PC-9 (cell line): ENCODE data around the gene CDH10. TPM values are rescaled to one million over a fixed set of nuclear protein-coding genes. Genes with fewer than 3 reads are reported as not detected.

Experiments
- BruUV-seq: library from RNA; stranded (reverse); fragments of 400-500 nt; replicated peaks from 2 replicates; lab custom pipeline; 2021; lab: Mats Ljungman, UMichigan
- CTCF ChIA-PET: fragments of 300-600 bp; sonication (Branson Sonifier 250); formaldehyde crosslinking; loops from one replicate; lab custom pipeline; 2022; ENCODE audit warnings: antibody characterized with exemption; lab: Charles Lee
- POLR2A ChIA-PET: fragments of 300-600 bp; sonication (Branson Sonifier 250); formaldehyde crosslinking; loops from one replicate; lab custom pipeline; 2022; ENCODE audit warnings: antibody characterized with exemption; ENCODE audit not compliant: unreplicated experiment; lab: Charles Lee
- DNase-seq, 2 experiments: peaks; one replicate each; pipeline versions ENCODE4 v3.0.0 to v3.0.0-alpha.2; 2015 to 2022; ENCODE audit warnings: mixed read lengths in 1 of 2
- H2AFZ ChIP-seq: fragments of 200-600 bp; sonication (generic); 2 replicates; pipeline ENCODE4 v1.8.1; 2017; ENCODE audit warnings: antibody characterized with exemption
- H3F3A ChIP-seq: fragments of 200-600 bp; sonication (generic); 2 replicates; pipeline ENCODE4 v1.8.1; 2017; ENCODE audit warnings: antibody characterized with exemption, mild to moderate bottlenecking, low read depth; ENCODE audit not compliant: insufficient read depth
- H3K27ac ChIP-seq: fragments of 200-600 bp; sonication (generic); 2 replicates; pipeline ENCODE4 v1.6.1; 2016; ENCODE audit warnings: mixed run types
- H3K27me3 ChIP-seq: fragments of 200-600 bp; sonication (generic); 2 replicates; pipeline ENCODE4 v1.6.1; 2016; ENCODE audit warnings: low read depth, mixed run types; ENCODE audit not compliant: insufficient read depth
- H3K36me3 ChIP-seq: fragments of 200-600 bp; sonication (generic); 2 replicates; pipeline ENCODE4 v1.6.1; 2016; ENCODE audit warnings: low read depth, mixed run types
- H3K4me1 ChIP-seq: fragments of 200-600 bp; sonication (generic); replicated peaks from 2 replicates; pipeline ENCODE4 v1.6.1; 2016; ENCODE audit warnings: mixed run types; ENCODE audit not compliant: insufficient read depth
- H3K4me2 ChIP-seq: fragments of 200-600 bp; sonication (generic); 2 replicates; pipeline ENCODE4 v1.6.1; 2017; ENCODE audit warnings: mixed run types
- H3K4me3 ChIP-seq: fragments of 200-600 bp; sonication (generic); 2 replicates; pipeline ENCODE4 v1.6.1; 2016; ENCODE audit warnings: mixed run types
- H3K79me2 ChIP-seq: fragments of 200-600 bp; sonication (generic); 2 replicates; pipeline ENCODE4 v1.6.1; 2017; ENCODE audit warnings: low read depth, mixed run types
- H3K9me2 ChIP-seq: fragments of 200-600 bp; sonication (generic); 2 replicates; pipeline ENCODE4 v1.8.1; 2017; ENCODE audit warnings: mild to moderate bottlenecking; ENCODE audit not compliant: insufficient read depth
- H3K9me3 ChIP-seq: fragments of 200-600 bp; sonication (generic); 2 replicates; pipeline ENCODE4 v1.8.1; 2016; ENCODE audit warnings: low read depth; ENCODE audit not compliant: insufficient read depth
- H4K20me1 ChIP-seq: fragments of 200-600 bp; sonication (generic); 2 replicates; pipeline ENCODE4 v1.8.1; 2017; ENCODE audit not compliant: insufficient read depth
- EZH2 ChIP-seq: fragments of 200-600 bp; sonication (generic); IDR thresholded peaks from 2 replicates; pipeline ENCODE4 v1.8.0; 2017; ENCODE audit warnings: antibody characterized with exemption, low read depth
- intact Hi-C: fragments of 100-400 bp; cut with micrococcal nuclease; formaldehyde crosslinking; loops from one replicate; pipeline ENCODE4 v1.10.0; 2022; ENCODE audit not compliant: unreplicated experiment
- total RNA-seq: library from RNA; stranded (reverse); gene quantifications from 2 replicates; pipeline ENCODE4 v1.2.3, GENCODE V29; 2021
- TF ChIP-seq, protein P1 (sequence below): fragments of 200-600 bp; sonication (generic); conservative IDR thresholded peaks from 2 replicates; pipeline ENCODE4 v1.6.1; 2017; ENCODE audit warnings: mixed run types, antibody characterized with exemption, mild to moderate bottlenecking, moderate library complexity

CDH10 gene
- total RNA-seq, 1 experiment from 2014 or later, result 0.20 TPM

DNA sequence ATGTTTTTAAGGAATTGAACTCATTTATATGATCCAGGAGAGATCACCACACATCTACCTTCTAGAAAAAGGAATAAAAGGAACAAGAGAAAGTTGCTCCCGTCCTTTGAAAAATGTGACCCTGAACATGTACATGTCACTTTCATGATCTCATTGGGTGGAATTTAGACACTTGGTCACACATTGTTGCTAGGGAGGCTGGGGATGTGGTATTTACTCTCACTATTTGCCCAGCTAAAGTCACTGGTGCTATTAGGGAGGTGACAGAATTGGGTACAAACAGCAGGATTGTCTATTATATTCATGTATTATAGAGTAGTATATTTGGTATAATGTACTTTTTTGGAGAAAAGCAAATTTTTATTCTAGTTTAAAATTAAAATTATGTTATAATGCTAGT, 2.1 kb upstream of the CDH10 start:
- POLR2A ChIA-PET, result no interaction called here
- Histone ChIP-seq H3K27ac (no peak overlapping the region), H3K79me2 (no peaks in the 10 kb centered on the region), H3K9me2 (no peaks in the 10 kb centered on the region), H3K4me1 (no peaks in the 10 kb centered on the region), H3K9me3 (no peaks in the 10 kb centered on the region), H3K4me2 (no peak overlapping the region), H3K27me3 (no peaks in the 10 kb centered on the region), H2AFZ (no peak overlapping the region), H3K36me3 (no peaks in the 10 kb centered on the region), H4K20me1 (no peaks in the 10 kb centered on the region), H3F3A (no peaks in the 10 kb centered on the region), H3K4me3 (no peak overlapping the region)
- CTCF ChIA-PET, result no interaction called here
- no peak for TF ChIP-seq EZH2
- TF ChIP-seq, protein P1, sequence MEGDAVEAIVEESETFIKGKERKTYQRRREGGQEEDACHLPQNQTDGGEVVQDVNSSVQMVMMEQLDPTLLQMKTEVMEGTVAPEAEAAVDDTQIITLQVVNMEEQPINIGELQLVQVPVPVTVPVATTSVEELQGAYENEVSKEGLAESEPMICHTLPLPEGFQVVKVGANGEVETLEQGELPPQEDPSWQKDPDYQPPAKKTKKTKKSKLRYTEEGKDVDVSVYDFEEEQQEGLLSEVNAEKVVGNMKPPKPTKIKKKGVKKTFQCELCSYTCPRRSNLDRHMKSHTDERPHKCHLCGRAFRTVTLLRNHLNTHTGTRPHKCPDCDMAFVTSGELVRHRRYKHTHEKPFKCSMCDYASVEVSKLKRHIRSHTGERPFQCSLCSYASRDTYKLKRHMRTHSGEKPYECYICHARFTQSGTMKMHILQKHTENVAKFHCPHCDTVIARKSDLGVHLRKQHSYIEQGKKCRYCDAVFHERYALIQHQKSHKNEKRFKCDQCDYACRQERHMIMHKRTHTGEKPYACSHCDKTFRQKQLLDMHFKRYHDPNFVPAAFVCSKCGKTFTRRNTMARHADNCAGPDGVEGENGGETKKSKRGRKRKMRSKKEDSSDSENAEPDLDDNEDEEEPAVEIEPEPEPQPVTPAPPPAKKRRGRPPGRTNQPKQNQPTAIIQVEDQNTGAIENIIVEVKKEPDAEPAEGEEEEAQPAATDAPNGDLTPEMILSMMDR, result no peak
- BruUV-seq, result no TSS peak
- no peak for DNase-seq
- intact Hi-C loops, result loop anchor here (10.0 kb wide), 1 partner anchor 642 kb away; no protein-coding TSS in a partner anchor

DNA sequence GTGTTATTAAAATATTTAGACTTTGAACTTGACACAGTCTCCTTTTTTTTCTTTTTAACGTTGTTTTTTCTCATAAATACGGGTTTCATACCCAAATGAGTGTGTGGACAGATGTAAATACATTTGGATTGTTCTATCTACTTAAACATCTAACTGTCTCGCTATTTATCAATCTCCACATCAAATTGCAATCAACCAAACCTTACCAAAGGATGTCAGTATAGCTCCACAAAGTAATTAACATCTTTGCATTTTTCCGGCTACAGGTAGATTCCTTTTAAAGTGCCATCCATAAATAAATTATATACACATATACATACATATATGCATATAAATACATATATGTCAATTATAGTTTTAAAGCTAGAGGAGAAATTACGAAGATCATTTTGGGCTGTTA, 705 bp upstream of the CDH10 start:
- CTCF ChIA-PET, result no interaction called here
- H3K4me3 ChIP-seq, result no peak overlapping the region
- BruUV-seq, result no TSS peak

DNA sequence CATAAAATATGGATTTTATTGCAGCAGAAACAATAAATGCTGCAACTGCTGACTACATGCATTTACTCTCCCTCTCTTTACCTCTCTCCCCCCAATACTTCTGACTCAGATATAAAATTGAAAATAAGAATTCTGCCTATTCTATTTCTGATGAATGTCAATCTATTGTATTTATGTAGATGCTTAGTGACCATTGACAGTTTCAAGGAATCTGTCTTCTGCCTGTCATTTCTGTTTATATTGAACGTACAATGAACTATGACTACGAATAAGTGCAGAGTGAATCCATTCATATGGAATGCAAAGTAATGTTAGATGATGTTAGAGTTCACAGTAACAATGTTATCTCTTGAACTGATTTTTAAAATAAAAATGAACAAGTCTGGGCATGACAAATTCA, 898 bp downstream of the CDH10 start:
- Histone ChIP-seq H3K79me2 (no peaks in the 10 kb centered on the region), H4K20me1 (no peaks in the 10 kb centered on the region), H3K27me3 (no peaks in the 10 kb centered on the region), H3K4me3 (no peak overlapping the region), H2AFZ (no peak overlapping the region), H3K27ac (no peak overlapping the region), H3K9me2 (no peaks in the 10 kb centered on the region), H3F3A (no peaks in the 10 kb centered on the region), H3K4me2 (no peak overlapping the region), H3K9me3 (no peaks in the 10 kb centered on the region), H3K4me1 (no peaks in the 10 kb centered on the region), H3K36me3 (no peaks in the 10 kb centered on the region)
- intact Hi-C loops, result loop anchor here (2.0 to 10.0 kb wide), 3 partner anchors 199 to 822 kb away; no protein-coding TSS in a partner anchor
- no TSS peak for BruUV-seq
- CTCF ChIA-PET, result interaction anchor here (0.6 to 1.1 kb wide), 3 partner anchors 200 to 595 kb away, joined by 3 to 19 read pairs (median 3); no protein-coding TSS in a partner anchor
- POLR2A ChIA-PET, result interaction anchor here (0.6 kb wide), 1 partner anchor 53 kb away, joined by 4 read pairs; no protein-coding TSS in a partner anchor
- DNase-seq, result no peak
- TF ChIP-seq, protein P1, result no peak
- TF ChIP-seq EZH2, result no peak

More for the DNA sequence above, 705 bp upstream of the CDH10 start:
- no peaks in the 10 kb centered on the region for H3F3A ChIP-seq
- H3K27ac ChIP-seq, result no peak overlapping the region
- POLR2A ChIA-PET, result no interaction called here
- H3K36me3 ChIP-seq, result no peaks in the 10 kb centered on the region
- H3K27me3 ChIP-seq, result no peaks in the 10 kb centered on the region
- no peaks in the 10 kb centered on the region for H3K9me3 ChIP-seq
- TF ChIP-seq EZH2, result no peak
- TF ChIP-seq, protein P1, result no peak
- H3K79me2 ChIP-seq, result no peaks in the 10 kb centered on the region
- no peaks in the 10 kb centered on the region for H4K20me1 ChIP-seq
- no peaks in the 10 kb centered on the region for H3K9me2 ChIP-seq
- intact Hi-C loops, result loop anchor here (10.0 kb wide), 1 partner anchor 641 kb away; no protein-coding TSS in a partner anchor
- DNase-seq, result no peak
- no peaks in the 10 kb centered on the region for H3K4me1 ChIP-seq
- H2AFZ ChIP-seq, result no peak overlapping the region
- no peak overlapping the region for H3K4me2 ChIP-seq
